GOT3 (cell line): ENCODE measurements around the gene SMPX.

Source experiments
- DNase-seq: peaks from one replicate; lab custom pipeline; 2025; ENCODE audit warnings: mixed read lengths; lab: John Stamatoyannopoulos, UW

Gene SMPX

DNA sequence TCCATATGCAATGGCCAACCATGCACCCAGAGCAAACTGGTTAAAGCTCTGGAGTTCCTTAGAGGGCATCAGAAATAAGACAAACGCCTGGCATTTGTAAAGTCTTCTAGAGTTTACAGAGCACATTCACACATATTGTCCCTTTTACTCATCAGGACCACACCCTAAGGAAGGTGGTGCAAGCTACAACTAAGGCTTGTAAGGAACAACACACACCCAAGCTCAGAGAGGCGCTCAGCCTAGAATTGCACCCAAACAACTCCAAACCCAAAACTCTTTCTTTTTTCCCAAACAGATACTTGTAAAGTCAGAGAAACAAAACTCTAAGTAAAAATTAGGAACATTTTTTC, 46.1 kb downstream of the SMPX start:
- no peak for DNase-seq

- DNase-seq, result no peak
Observed at GRCh38 chrX:21711129-21711847, 46.6 kb downstream of the SMPX start.

GRCh38 chrX:21708116-21708515, 49.8 kb downstream of the SMPX start:
- DNase-seq, result no peak

DNA sequence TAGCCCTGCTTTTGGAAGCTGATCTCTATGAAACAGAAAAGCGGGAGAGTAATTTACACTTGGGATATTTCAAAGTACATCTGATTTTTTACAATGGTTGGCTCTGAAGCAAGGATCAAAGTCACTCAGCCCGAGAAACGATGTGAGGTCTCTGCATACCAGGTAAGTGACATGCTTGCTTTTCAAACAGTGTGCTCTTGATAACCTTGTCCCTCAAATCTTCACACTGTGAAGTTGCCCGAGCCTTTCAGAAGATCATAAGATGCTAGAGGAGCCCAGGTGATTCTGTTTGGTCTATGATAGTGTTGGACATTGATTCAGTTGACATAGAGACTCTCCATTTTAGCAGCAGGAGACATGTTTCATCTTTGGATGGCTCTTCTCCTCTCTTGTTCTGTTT, 52.7 kb downstream of the SMPX start:
- no peak for DNase-seq

DNA sequence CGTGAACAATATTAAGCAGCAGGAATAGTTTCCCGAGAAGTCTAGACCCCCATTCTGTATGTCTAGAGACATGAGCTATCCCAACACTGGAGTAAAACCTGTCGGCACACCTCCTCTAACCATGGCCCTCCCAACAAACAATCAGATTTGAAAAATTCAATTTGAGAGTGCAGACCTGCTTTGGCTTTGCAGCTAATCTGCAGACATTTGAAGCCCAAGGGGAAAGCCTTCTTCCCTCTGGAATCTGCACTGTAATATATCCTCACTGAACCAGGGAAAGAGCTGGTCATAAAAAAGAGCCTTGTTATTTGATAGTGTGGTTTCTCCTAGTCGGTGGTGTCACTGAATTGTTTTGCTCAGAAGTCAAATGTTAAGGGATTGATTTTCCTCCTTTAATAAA, 55.2 kb downstream of the SMPX start:
- no peak for DNase-seq

DNA sequence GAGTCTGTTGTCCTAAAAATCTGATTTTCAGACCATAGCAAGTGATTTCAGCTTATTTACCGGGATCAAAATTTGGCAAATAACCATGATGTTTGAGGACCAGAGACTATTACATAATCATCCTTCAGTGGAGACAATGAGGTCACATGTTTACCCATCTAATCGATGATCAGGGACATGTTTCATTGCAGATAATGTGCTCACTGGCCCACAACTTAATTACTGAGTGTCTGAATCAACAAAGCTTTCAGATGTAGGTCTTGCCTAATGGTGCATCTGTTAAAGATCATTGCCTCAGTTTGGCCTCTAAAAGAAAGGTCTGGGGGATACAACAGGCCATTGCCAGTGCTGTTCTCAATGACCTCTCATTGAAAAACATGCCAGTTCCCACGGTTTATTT, 56.9 kb downstream of the SMPX start:
- DNase-seq, result no peak

- no peak for DNase-seq
Observed at GRCh38 chrX:21700275-21700674, 57.6 kb downstream of the SMPX start.

GRCh38 chrX:21699136-21699535, 58.8 kb downstream of the SMPX start:
- DNase-seq, result no peak

DNA sequence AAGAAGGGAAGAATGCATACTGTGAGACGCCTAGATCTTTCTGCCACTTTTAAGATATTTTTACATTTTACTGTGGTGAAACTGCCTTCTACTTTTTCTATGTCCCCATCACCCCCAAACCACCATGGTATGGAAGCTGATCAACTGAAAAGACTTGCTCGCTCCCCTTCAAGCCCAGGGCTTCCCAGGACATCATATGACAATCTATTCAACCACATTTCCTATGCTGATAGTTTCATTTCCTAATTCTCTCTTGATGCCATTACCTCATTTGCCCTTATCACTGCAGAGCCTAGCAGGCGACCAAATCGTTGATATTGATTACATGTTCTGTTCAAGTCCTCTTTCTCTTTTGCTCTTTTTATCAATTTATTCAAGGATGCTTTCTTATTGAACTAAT, 59.6 kb downstream of the SMPX start:
- DNase-seq, result no peak

DNA sequence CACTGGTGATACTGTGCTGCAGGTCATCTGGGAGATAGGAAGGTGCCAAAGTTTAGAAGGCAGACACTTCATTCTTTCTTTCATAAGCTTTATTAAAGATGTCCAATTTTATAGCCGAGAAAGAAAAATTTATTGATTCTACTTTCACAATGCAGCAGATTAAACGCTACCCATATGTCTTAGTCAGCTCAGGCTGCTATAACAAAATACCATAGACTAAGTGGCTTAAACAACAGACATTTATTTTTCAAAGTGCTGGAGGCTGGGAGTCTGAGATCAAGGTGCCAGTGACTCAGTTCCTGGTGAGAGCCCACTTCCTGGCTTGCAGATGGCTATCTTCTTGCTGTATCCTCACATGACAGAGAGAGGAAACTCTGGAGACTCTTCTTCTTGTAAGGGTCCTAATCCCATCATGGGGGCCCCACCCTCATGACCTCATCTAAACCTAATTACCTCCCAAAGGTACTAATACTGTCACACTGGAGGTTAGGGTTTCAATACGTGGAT, 66.4 kb downstream of the SMPX start:
- DNase-seq, result no peak

- DNase-seq, result no peak
Observed at GRCh38 chrX:21683941-21684340, 74.0 kb downstream of the SMPX start.

DNA sequence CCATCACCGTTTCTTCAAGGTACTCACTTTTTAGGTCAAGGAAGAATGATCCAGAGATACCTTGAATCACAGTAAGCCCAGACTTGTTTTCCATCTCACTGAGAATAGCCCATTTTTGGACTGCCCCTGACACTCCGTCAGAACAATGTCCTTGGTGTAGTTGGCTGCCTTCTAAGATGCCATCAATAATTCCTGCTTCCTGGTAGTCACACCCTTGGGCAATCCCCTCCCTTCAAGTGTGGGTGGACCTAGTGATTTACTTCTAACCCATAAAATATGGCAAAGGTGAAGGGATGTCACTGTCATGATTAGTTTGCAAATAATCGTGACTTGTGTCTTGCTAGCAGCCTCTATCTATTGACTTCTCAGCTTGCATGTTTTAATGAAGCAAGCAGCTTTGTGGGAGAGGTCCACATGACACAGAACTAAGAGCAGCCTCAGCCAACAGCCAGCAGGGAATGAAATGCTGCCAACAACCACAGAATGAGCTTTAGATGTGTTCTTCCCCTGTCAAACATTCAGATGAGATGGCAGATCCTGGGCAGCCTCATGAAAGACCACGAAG, 79.8 kb downstream of the SMPX start:
- DNase-seq, result no peak

- DNase-seq, result no peak
Observed at GRCh38 chrX:21675931-21676330, 82.0 kb downstream of the SMPX start.

- no peak for DNase-seq
Observed at GRCh38 chrX:21674430-21675186, 83.3 kb downstream of the SMPX start.

DNA sequence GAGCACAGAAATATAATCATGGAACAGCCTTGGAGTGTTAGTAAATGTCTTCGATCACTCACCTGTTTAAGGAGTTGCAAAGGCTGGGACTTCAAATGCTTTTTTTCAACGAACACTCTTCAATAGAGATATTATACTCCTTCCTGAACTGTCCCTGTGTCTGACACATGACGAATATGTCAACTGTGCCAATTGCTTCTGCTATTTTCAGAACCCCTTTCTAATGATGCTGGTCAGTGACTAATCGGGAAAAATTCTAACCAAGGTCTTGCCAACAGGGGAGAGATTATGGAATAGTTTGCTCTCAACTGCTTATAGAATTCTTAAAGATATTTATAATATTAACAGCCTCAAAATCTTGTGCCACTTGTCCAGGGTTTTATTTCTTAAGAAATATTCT, 91.2 kb downstream of the SMPX start:
- no peak for DNase-seq

DNA sequence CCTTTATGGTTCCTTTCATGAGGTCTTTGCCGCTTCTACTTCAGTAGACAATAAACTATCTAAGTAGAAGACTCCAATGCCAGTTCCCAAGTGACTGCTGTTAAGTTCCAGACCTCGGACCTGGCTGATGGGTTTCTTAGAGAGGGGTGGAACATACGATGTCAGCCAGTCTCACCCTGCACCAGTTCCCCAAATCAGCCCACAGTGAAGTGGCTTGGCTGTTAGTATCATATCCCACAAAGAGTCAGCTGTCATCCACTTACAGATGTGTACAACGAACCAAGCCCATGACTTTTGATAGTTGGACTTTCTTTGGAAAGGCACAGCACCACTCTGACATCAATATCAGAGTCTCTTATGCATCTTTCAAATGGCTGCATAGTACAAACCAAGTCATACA, 91.7 kb downstream of the SMPX start:
- no peak for DNase-seq

DNA sequence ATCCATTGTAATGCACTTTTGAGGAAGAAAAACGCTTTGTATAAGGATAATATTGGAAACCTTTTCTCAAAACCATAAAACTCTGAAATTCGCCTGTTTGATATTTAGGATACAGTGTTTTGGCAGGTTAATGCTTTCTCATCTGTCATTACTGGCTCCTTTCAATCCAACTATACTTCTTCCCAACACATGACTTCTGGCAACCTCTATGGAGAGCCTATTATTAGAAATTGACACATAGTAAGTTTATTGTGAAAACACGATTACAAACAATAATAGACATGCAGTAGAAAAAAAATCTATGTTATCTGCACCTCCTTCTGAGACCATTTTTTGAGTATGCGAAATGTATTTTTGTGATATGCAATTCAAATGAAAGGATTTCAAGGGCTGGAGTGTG, 95.2 kb downstream of the SMPX start:
- DNase-seq, result no peak

GRCh38 chrX:21661316-21661715, 96.6 kb downstream of the SMPX start:
- DNase-seq, result no peak

DNA sequence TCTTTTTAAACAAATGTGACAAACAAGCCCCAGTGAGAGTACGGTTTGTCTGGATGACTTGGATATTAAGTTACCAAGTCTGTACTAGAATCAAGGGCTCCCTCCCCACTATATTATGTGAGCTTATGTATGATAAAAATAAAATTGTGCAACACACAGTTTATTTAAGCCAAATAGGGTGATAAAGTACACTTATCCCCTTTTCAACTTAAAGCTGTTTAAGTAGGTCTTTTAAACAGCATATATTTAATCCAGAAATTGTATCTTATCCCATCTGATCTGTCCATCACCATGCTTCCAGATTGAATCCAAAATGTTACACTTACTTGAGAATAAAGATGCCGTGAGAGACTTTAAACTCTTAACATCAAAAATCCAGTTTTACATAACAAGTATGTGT, 97.8 kb downstream of the SMPX start:
- no peak for DNase-seq

GRCh38 chrX:21659320-21659719, 98.6 kb downstream of the SMPX start:
- no peak for DNase-seq

GRCh38 chrX:21658746-21659145, 99.2 kb downstream of the SMPX start:
- DNase-seq, result no peak

GRCh38 chrX:21658152-21658737, 99.7 kb downstream of the SMPX start, which contains the start of gene KLHL34:
Gene KLHL34, minus strand, starts transcription at chrX:21658330. Its CDS starts 542 bp downstream, at chrX:21657788.
- no peak for DNase-seq
